Endodermal cell (in vitro differentiated cells): Measurements from ENCODE around the gene GUCY2C. TPM values are rescaled to one million over a fixed set of nuclear protein-coding genes. Genes with fewer than 3 reads are reported as not detected.

Experiments
- DNase-seq: peaks from one replicate; pipeline ENCODE4 v3.0.0-alpha.2; 2017
- H3K27ac ChIP-seq: 2 replicates; pipeline ENCODE4 v1.5.1; 2013; ENCODE audit warnings: mild to moderate bottlenecking, low read depth, low read length, moderate library complexity
- H3K27me3 ChIP-seq: 2 replicates; pipeline ENCODE4 v1.6.1; 2013; ENCODE audit warnings: mild to moderate bottlenecking, low read length, moderate library complexity; ENCODE audit not compliant: insufficient read depth, control insufficient read depth, poor library complexity, severe bottlenecking
- H3K36me3 ChIP-seq: 2 replicates; pipeline ENCODE4 v1.7.0; 2013; ENCODE audit warnings: mild to moderate bottlenecking, low read length, moderate library complexity; ENCODE audit not compliant: control insufficient read depth, insufficient read depth
- H3K4me1 ChIP-seq: one replicate; pipeline ENCODE4 v1.7.0; 2013; ENCODE audit warnings: low read length; ENCODE audit not compliant: control insufficient read depth, insufficient read depth
- H3K4me3 ChIP-seq: 2 replicates; pipeline ENCODE4 v1.5.1; 2013; ENCODE audit warnings: mild to moderate bottlenecking, low read length, moderate library complexity
- H3K9ac ChIP-seq: 2 replicates; pipeline ENCODE4 v1.6.1; 2013; ENCODE audit warnings: mild to moderate bottlenecking, low read length, moderate library complexity; ENCODE audit not compliant: poor library complexity, severe bottlenecking; ENCODE audit errors: extremely low read depth
- H3K9me3 ChIP-seq: 2 replicates; pipeline ENCODE4 v1.6.1; 2013; ENCODE audit warnings: mild to moderate bottlenecking, low read length, moderate library complexity; ENCODE audit not compliant: control insufficient read depth
- H3K27ac Mint-ChIP-seq: 2 replicates; pipeline ENCODE4 v1.8.0; 2020; ENCODE audit warnings: mixed read lengths
- H3K27me3 Mint-ChIP-seq: 2 replicates; pipeline ENCODE4 v1.8.0; 2021; ENCODE audit warnings: mild to moderate bottlenecking, mixed read lengths; ENCODE audit not compliant: insufficient read depth
- H3K36me3 Mint-ChIP-seq: 2 replicates; pipeline ENCODE4 v1.8.0; 2020; ENCODE audit warnings: low read depth, mixed read lengths
- H3K4me1 Mint-ChIP-seq: 2 replicates; pipeline ENCODE4 v1.8.0; 2020; ENCODE audit warnings: mixed read lengths
- H3K4me3 Mint-ChIP-seq: 2 replicates; pipeline ENCODE4 v1.8.0; 2020; ENCODE audit warnings: mild to moderate bottlenecking, moderate library complexity, mixed read lengths
- H3K9me3 Mint-ChIP-seq: 2 replicates; pipeline ENCODE4 v1.8.0; 2020; ENCODE audit warnings: mild to moderate bottlenecking, mixed read lengths
- WGBS, 2 experiments: methylation state at CpG; one replicate each; pipeline versions ENCODE4 v1.1.5 to v1.1.7; 2013; ENCODE audit warnings: missing lambda C conversion rate in 2 of 2, mixed read lengths in 1 of 2; ENCODE audit not compliant: insufficient coverage in 1 of 2, insufficient read length in 1 of 2; 5-methylcytosine and 5-hydroxymethylcytosine counted together
- total RNA-seq, 2 donors: library from RNA; stranded (reverse); fragmentation: NEBNext Ultra II Directional in 1 of 2; extraction: Animal tissue kit (Norgen Biotek cat#: 25700) in 1 of 2; gene quantifications; 2 replicates in 1 of 2; 3 replicates in 1 of 2; pipeline ENCODE4 v1.2.1, GENCODE V29; 2021
- TF ChIP-seq, protein P1 (sequence below): fragments of 200-600 bp; sonication (generic); conservative IDR thresholded peaks from 2 replicates; pipeline ENCODE4 v1.5.0; 2021; ENCODE audit warnings: antibody characterized with exemption, mild to moderate bottlenecking

The GUCY2C gene
- total RNA-seq, 2 donors from 2014 or later, result 1.4 to 2.4 TPM

DNA sequence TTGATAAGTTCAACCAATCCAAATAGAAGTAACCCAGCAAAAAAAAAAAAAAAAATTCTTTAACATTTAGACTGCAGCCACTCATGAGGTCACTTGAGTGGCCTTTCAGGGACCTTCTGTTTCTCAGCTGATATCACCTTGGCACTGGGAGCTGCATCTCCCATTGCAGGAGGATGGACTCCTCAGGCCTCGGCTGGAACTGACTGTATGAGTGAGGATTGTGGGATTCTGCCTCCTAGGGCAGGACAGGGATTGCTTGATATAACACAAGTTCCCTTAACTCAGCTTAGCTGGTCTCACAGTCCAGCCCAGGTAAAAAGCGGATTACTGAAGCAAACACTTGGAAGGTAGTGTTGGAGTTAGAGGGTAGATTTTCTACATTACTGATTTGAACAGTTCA is 3.5 kb upstream of the GUCY2C start:
- TF ChIP-seq, protein P1, sequence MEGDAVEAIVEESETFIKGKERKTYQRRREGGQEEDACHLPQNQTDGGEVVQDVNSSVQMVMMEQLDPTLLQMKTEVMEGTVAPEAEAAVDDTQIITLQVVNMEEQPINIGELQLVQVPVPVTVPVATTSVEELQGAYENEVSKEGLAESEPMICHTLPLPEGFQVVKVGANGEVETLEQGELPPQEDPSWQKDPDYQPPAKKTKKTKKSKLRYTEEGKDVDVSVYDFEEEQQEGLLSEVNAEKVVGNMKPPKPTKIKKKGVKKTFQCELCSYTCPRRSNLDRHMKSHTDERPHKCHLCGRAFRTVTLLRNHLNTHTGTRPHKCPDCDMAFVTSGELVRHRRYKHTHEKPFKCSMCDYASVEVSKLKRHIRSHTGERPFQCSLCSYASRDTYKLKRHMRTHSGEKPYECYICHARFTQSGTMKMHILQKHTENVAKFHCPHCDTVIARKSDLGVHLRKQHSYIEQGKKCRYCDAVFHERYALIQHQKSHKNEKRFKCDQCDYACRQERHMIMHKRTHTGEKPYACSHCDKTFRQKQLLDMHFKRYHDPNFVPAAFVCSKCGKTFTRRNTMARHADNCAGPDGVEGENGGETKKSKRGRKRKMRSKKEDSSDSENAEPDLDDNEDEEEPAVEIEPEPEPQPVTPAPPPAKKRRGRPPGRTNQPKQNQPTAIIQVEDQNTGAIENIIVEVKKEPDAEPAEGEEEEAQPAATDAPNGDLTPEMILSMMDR, result no peak
- Histone ChIP-seq H3K27me3 (no peaks in the 10 kb centered on the region), H3K4me1 (no peaks in the 10 kb centered on the region), H3K9me3 (no peaks in the 10 kb centered on the region), H3K9ac (no peak overlapping the region), H3K27ac (no peak overlapping the region), H3K36me3 (no peaks in the 10 kb centered on the region), H3K4me3 (no peak overlapping the region)
- peaks cover 64% of the 10 kb centered on the region for H3K36me3 Mint-ChIP-seq
- H3K4me1 Mint-ChIP-seq, result peaks cover 7% of the 10 kb centered on the region
- H3K27ac Mint-ChIP-seq, result no peak overlapping the region
- H3K4me3 Mint-ChIP-seq, result no peak overlapping the region
- DNase-seq, result no peak
- H3K27me3 Mint-ChIP-seq, result no peaks in the 10 kb centered on the region
- WGBS, 2 experiments, result 80 to 100% methylated on average over 1 to 2 of the region's 2 CpGs
- peaks cover 6% of the 10 kb centered on the region for H3K9me3 Mint-ChIP-seq

DNA sequence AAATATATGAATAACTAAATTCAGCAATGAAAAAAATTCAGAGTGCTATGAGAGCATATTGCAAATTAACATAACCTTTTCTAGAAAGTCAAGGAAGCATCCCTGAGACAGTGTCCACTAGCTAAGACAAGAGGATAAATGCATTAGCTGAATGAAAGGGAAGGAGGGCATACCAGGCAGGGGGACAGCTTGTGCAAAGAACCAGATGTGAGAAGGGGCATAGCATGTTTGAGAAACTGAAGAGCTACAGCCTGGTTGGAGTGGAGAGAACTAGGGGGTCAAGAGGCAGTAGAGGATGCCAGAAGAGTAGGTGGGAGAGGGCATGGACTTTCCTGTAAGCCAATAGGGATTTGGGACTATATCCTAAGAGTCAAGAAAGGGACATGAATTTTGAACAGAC is 2.2 kb upstream of the GUCY2C start:
- H3K9me3 ChIP-seq, result no peaks in the 10 kb centered on the region
- no peak overlapping the region for H3K9ac ChIP-seq
- no peak for DNase-seq
- H3K9me3 Mint-ChIP-seq, result peaks cover 2% of the 10 kb centered on the region
- H3K27ac Mint-ChIP-seq, result no peak overlapping the region
- H3K4me3 Mint-ChIP-seq, result no peak overlapping the region
- no peaks in the 10 kb centered on the region for H3K36me3 ChIP-seq
- no peak overlapping the region for H3K4me3 ChIP-seq
- H3K4me1 Mint-ChIP-seq, result peaks cover 6% of the 10 kb centered on the region
- H3K4me1 ChIP-seq, result no peaks in the 10 kb centered on the region
- no peaks in the 10 kb centered on the region for H3K27me3 Mint-ChIP-seq
- no peak overlapping the region for H3K27ac ChIP-seq
- peaks cover 52% of the 10 kb centered on the region for H3K36me3 Mint-ChIP-seq
- H3K27me3 ChIP-seq, result no peaks in the 10 kb centered on the region
- TF ChIP-seq, protein P1, result no peak

DNA sequence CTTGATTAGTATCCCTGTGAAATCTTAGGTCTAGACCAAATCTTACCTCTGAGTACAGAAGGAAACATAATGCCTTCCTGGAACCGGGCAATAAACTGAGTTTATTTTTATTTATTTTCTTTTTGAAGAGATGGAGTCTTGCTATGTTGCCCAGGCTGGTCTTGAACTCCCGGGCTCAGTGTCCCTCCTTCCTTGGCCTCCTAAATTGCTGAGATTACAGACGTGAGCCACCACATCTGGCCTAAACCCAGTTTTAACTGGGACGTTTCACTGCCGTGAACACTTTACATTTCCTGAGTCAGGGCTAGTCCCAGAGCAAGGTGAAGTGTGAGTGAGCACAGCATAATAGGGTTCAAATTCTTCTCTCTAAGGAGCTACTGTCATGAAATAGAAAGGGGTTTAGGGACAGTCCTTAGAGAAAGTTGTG is 671 bp downstream of the GUCY2C start:
- Histone ChIP-seq H3K9ac (no peak overlapping the region), H3K4me1 (no peaks in the 10 kb centered on the region), H3K27ac (no peak overlapping the region), H3K27me3 (no peaks in the 10 kb centered on the region), H3K9me3 (no peaks in the 10 kb centered on the region), H3K36me3 (no peaks in the 10 kb centered on the region), H3K4me3 (no peak overlapping the region)
- no peak overlapping the region for H3K27ac Mint-ChIP-seq
- TF ChIP-seq, protein P1, result no peak
- WGBS, 2 experiments, result 80 to 94% methylated on average over 2 to 5 of the region's 5 CpGs
- peaks cover 6% of the 10 kb centered on the region for H3K4me1 Mint-ChIP-seq
- peaks cover 2% of the 10 kb centered on the region for H3K9me3 Mint-ChIP-seq
- no peak overlapping the region for H3K4me3 Mint-ChIP-seq
- no peaks in the 10 kb centered on the region for H3K27me3 Mint-ChIP-seq
- H3K36me3 Mint-ChIP-seq, result peaks cover 28% of the 10 kb centered on the region
- no peak for DNase-seq
